ENCODE measurements around the gene CAV3.

DNA sequence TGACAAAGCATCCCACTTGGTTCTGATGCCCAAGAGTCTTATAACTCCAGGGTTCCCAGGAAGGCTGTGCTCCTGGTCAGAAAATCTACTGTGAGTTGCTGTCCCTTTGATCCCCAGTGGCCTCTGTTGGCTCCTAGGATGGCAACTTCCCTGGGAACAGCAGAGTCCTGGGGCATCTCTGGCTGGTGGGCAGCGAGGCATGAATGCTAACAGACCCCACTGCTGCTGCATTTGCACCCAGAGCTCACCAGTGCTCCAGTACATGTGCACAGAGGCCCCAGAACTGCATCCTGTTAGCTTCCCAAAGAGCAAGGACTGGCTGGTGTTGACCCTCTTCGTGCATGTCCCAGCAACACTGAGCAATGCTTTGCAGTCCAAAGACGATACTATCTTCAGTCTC, 15.7 kb downstream of the CAV3 start:
- TF ChIP-seq EZH2phosphoT487 (IDR thresholded peaks at IDR 0.05; ENCODE audit: insufficient read depth, low read depth) = no peak
- TF ChIP-seq EZH2 (IDR thresholded peaks at IDR 0.05; ENCODE audit: insufficient read depth, poor library complexity, severe bottlenecking) = no peak
